GM12801 (cell line): ENCODE results near the gene FSTL4.

Experiments used
- TF ChIP-seq, protein P1 (sequence below): IDR thresholded peaks from one replicate; pipeline ENCODE4 v1.5.1; 2011; ENCODE audit warnings: control low read depth; ENCODE audit not compliant: insufficient read length; ENCODE audit errors: extremely low read depth

The FSTL4 gene

DNA sequence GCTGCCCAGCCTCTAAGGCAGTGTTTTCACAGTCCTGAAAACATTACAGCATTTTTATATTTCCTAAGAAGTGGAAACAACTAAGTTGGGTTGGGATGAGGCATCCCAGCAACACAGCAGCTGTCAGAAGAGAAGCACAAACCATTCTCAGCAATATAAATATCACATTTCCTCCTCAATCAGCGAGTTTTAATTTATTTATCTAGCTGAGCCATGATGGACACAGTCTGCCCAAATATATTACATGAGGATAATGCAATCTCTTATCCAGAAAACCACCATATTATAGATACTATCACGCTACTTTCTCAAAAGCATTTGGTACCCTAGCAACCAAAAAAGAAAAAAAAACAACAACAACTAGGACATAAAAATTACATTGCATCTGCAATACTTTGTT, 158.5 kb downstream of the FSTL4 start:
- TF ChIP-seq, protein P1, sequence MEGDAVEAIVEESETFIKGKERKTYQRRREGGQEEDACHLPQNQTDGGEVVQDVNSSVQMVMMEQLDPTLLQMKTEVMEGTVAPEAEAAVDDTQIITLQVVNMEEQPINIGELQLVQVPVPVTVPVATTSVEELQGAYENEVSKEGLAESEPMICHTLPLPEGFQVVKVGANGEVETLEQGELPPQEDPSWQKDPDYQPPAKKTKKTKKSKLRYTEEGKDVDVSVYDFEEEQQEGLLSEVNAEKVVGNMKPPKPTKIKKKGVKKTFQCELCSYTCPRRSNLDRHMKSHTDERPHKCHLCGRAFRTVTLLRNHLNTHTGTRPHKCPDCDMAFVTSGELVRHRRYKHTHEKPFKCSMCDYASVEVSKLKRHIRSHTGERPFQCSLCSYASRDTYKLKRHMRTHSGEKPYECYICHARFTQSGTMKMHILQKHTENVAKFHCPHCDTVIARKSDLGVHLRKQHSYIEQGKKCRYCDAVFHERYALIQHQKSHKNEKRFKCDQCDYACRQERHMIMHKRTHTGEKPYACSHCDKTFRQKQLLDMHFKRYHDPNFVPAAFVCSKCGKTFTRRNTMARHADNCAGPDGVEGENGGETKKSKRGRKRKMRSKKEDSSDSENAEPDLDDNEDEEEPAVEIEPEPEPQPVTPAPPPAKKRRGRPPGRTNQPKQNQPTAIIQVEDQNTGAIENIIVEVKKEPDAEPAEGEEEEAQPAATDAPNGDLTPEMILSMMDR = no peak

DNA sequence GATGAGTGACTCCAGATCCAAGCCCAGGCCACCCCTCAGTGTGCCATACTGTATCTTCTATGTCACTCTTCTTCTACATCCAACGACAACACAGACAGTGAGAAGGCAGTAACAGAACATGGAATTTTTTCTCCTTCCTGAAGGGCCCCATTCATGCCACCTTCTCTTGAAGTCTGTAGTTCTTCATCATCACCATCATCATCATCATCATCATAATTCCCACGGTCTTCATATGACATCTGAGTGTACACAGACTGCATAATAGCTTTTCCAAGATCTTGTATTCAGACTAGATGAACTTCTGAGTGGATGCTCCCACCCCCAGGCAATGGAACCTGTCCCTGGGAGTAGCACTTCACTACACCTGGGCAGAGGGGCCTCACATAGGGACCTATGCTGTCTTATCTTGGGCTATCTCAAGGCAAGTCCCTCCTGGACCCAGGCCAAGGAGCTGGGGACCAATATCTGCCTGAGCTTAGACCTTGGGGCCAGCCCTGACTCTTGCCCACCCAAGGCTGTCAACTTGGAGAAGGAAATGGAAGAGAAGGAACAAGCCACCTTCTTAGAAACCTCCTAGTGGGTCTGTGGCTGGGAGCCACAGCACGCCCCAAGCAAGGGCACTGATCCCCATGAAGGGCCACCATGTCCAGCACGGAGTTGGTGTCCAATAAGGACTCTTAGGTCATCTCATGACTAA, 159.1 kb downstream of the FSTL4 start:
- TF ChIP-seq, protein P1 = no peak

DNA sequence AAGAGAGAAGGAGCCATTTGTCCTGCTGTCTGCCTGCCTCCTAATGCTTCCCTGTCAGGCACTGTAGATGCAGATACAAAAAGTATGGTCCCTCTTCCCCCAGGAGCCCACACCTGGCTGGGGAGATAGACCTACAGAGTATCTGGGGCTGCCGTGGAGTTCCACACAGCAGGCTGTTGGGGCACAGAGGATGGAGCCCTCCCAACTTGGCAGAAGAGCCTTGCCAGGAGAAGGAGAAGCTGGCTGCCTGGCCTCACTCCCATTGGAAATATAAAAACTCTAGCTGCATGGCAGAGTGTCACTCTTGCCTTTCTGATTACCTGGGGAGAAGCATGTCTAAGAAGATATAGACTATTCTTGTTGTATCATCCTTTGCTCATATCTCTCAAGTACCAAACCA, 160.4 kb downstream of the FSTL4 start:
- TF ChIP-seq, protein P1 = no peak

DNA sequence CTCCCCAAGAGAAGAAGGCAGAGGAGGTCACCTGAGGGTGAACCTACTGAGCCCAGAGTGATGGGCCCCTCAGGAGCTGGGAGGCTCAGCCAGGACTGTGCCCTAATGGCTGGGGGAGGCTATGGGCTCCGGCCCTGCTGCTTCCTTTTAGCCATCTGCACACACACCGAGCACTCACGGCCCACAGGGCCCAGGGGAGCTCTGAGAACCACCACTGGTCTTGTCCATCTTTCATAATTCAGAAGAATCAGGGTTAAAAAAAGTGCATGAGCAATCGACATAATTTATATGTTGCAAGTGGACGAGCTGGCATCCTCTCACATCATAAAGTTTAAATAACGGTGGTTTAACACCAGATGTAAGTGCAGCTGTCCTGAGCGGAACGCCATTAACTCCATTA, 162.1 kb downstream of the FSTL4 start:
- TF ChIP-seq, protein P1 = no peak

DNA sequence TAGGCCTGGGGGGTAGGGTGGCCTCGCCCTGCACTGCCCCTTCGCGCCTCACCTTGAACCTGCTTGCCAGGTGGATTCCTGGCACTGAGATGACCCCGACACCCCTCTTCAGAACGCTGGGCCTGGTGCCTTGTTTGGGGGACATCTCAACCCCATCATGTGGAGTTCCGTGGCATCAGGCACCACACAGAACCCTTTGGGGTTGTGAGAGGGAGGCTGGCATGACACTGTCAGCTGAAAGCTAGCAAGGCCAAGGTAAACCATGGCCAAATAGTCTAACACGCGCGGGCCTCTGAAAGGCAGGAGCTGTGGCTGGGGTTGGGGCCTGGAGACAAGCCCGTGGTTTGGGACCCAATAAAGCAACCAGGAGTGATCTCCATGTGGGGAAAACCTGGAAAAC, 163.2 kb downstream of the FSTL4 start:
- TF ChIP-seq, protein P1 = no peak

DNA sequence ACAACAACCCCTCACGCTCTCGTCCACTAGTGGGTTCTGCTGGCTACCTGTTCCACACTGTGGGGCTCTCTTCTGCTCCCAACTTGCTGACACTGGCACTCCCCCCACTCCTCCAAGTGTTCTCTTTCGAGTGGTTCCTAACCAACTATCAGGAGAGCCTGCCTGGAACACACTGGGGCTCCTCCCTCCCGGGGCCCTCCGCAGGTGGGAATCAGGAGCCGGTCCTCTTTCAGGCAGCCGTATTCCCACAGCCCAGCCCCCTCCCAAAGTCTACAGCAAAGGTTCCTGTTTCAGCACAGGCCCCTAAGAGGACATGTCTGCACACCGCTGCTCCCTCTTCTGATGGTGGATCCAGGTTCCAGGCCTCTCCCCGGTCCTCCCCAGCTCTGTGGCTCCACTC, 165.9 kb downstream of the FSTL4 start:
- TF ChIP-seq, protein P1 = no peak

DNA sequence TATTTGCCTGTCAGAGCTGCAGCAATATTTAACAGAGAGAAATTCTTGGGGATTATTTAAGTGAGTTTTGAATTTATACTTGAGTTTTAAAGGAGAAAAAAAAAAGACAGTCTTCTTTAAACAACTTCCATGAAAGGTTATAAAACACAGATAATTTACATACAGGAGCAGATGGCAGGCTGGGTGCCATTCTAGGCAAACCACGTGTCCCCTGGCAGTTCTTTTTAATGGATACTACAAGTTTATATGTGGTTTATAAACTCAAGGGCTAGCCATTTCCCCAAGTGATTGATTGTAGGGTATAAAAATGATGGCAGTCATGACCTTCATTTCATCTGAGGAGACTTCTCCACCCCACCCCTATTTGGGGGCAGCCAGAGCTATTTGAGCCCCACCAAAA, 166.6 kb downstream of the FSTL4 start:
- TF ChIP-seq, protein P1 = no peak

DNA sequence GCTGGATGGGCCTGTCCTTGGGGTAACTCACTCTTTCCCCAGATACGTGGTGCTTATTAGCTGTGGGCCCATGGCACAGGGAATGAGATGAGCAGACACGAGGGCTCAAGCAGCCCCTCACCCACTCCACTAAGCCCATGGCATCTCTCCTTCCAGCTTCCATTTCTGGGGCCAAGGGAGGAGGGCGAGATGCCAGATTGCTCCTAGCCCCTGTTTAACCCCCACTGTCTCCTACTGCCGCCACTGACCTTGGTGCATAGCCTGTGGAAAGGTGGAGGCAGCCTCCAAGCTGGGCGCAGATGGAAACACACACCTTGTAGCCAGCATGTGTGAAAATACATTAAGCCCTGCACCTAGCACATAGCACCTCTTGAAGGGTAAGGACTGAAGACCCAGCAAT, 167.6 kb downstream of the FSTL4 start:
- TF ChIP-seq, protein P1 = no peak
